K562 (cell line): ENCODE measurements around the gene ARG1.

Experiments
- CBX5 ChIP-seq: IDR thresholded peaks from 2 replicates; pipeline ENCODE4 v1.6.1; 2014; ENCODE audit warnings: low read depth, borderline replicate concordance
- EP300 ChIP-seq: IDR thresholded peaks from 2 replicates; pipeline ENCODE4 v1.6.1; 2012; ENCODE audit warnings: low read length, improper control_type of control experiment
- GABPA ChIP-seq: fragments of 200-800 bp; sonication (Bioruptor generic); conservative IDR thresholded peaks from 2 replicates; pipeline ENCODE4 v1.6.1; 2016; ENCODE audit warnings: low read depth, missing genetic modification characterization, missing compliant biosample characterization
- HDAC6 ChIP-seq: IDR thresholded peaks from 2 replicates; pipeline ENCODE4 v1.6.1; 2012; ENCODE audit warnings: low read depth, mild to moderate bottlenecking, control low read depth, inconsistent platforms, low read length, moderate library complexity
- HMG20A ChIP-seq: fragments of 450-650 bp; formaldehyde crosslinking; conservative IDR thresholded peaks from 2 replicates; pipeline ENCODE4 v1.4.0; 2020; ENCODE audit warnings: mild to moderate bottlenecking, mixed read lengths
- HNRNPK ChIP-seq: fragments of 200-400 bp; formaldehyde crosslinking; IDR thresholded peaks from one replicate; pipeline ENCODE4 v1.6.1; 2018; ENCODE audit warnings: mild to moderate bottlenecking, low read depth, low read length; ENCODE audit not compliant: poor library complexity, severe bottlenecking
- KLF6 ChIP-seq: fragments of 250-450 bp; sonication (Bioruptor Pico); IDR thresholded peaks from 2 replicates; pipeline ENCODE4 v1.4.0; 2020; ENCODE audit warnings: mild to moderate bottlenecking, moderate library complexity, borderline replicate concordance
- NFATC3 ChIP-seq: fragments of 450-650 bp; IDR thresholded peaks from 2 replicates; pipeline ENCODE4 v1.6.1; 2017; ENCODE audit warnings: mild to moderate bottlenecking
- ZNF551 ChIP-seq: fragments of 250-450 bp; sonication (Bioruptor Pico); IDR thresholded peaks from 2 replicates; pipeline ENCODE4 v1.5.0; 2021; ENCODE audit warnings: mild to moderate bottlenecking, moderate library complexity
- TF ChIP-seq, protein P1 (sequence below), 3 experiments: IDR thresholded peaks in 2 of 3; conservative IDR thresholded peaks in 1 of 3; 2 replicates each; pipeline ENCODE4 v1.5.1; 2011 to 2012; ENCODE audit warnings: low read length in 3 of 3, mild to moderate bottlenecking in 3 of 3, control low read depth in 2 of 3, improper control_type of control experiment in 1 of 3, inconsistent platforms in 1 of 3, low read depth in 1 of 3, mixed read lengths in 1 of 3, moderate library complexity in 1 of 3; ENCODE audit not compliant: insufficient read depth in 2 of 3

DNA sequence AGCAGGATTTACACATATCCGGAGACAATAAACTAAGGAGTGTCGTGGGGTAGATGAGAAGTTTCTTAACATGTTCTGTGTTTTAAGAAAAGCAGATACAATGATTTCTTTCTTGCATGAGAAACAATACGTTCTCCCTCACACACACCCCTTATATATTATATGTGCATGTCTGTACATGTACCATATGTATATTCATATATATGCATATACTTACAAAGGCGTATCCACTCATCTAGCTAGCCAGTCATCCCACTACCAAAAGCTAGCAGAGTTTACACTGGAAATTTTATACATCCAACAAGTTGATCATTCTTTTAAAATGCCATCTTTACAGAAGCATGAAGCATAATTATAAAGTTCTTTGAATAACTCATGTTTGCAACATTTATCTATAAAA lies 14.9 kb downstream of the ARG1 start:
- TF ChIP-seq, protein P1, sequence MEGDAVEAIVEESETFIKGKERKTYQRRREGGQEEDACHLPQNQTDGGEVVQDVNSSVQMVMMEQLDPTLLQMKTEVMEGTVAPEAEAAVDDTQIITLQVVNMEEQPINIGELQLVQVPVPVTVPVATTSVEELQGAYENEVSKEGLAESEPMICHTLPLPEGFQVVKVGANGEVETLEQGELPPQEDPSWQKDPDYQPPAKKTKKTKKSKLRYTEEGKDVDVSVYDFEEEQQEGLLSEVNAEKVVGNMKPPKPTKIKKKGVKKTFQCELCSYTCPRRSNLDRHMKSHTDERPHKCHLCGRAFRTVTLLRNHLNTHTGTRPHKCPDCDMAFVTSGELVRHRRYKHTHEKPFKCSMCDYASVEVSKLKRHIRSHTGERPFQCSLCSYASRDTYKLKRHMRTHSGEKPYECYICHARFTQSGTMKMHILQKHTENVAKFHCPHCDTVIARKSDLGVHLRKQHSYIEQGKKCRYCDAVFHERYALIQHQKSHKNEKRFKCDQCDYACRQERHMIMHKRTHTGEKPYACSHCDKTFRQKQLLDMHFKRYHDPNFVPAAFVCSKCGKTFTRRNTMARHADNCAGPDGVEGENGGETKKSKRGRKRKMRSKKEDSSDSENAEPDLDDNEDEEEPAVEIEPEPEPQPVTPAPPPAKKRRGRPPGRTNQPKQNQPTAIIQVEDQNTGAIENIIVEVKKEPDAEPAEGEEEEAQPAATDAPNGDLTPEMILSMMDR (IDR thresholded peaks at IDR 0.05 in 2 of 3, conservative IDR thresholded peaks at IDR 0.05 in 1 of 3; ENCODE audit: insufficient read depth in 2 of 3, low read depth in 1 of 3, low read length in 3 of 3), result no peak
- TF ChIP-seq CBX5 (no peak), HMG20A (CRISPR knock-in tag) (no peak), HNRNPK (no peak), KLF6 (CRISPR knock-in tag) (no peak), HDAC6 (no peak), EP300 (no peak), ZNF551 (CRISPR knock-in tag) (no peak), GABPA (tag) (no peak), NFATC3 (no peak)
